Kidney epithelial cell (primary cell): ENCODE results near the gene BCOR. TPM values are rescaled to one million over a fixed set of nuclear protein-coding genes. Genes with fewer than 3 reads are reported as not detected.

Experiments
- DNase-seq: peaks from one replicate; pipeline ENCODE4 v3.0.0-alpha.2; 2010; ENCODE audit warnings: low read depth
- H3K27me3 ChIP-seq: 2 replicates; pipeline ENCODE4 v1.6.0; 2011; ENCODE audit warnings: low read length; ENCODE audit not compliant: control insufficient read depth, insufficient read depth
- H3K36me3 ChIP-seq: 2 replicates; pipeline ENCODE4 v1.5.1; 2011; ENCODE audit warnings: low read length; ENCODE audit not compliant: control insufficient read depth, insufficient read depth
- H3K4me3 ChIP-seq: 2 replicates; pipeline ENCODE4 v1.5.1; 2011; ENCODE audit warnings: low read depth, mild to moderate bottlenecking, control low read depth, low read length
- total RNA-seq: library from RNA; depleted of rRNA; stranded (reverse); fragments of >200 nt; gene quantifications from 2 replicates; pipeline ENCODE4 v1.2.3, GENCODE V29; 2015
- TF ChIP-seq, protein P1 (sequence below): IDR thresholded peaks from 2 replicates; pipeline ENCODE4 v1.5.1; 2011; ENCODE audit warnings: mild to moderate bottlenecking, moderate library complexity, low read length, control low read depth, inconsistent platforms; ENCODE audit not compliant: insufficient read depth, poor library complexity, severe bottlenecking

Gene BCOR
- total RNA-seq, 1 donor from 2014 or later = 29.5 TPM

DNA sequence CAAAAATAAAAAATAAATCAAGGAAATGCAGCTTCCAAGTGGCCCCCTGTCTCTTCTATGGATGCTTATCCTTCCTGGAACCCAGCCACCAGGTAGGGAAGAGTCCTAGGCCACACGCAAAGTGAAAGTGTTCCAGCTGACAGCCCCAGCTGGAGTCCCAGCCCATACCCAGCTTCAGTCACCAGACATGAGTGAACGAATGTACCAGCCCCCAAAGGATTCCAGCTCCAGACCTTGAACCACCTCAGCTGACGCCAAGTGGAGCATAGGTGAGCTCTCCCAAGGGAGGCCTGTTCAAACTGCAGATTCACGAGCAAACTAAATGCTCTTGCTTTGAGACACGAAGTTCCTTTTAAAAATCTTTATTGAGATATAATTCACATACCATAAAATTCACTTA lies 62.0 kb downstream of the BCOR start:
- TF ChIP-seq, protein P1, sequence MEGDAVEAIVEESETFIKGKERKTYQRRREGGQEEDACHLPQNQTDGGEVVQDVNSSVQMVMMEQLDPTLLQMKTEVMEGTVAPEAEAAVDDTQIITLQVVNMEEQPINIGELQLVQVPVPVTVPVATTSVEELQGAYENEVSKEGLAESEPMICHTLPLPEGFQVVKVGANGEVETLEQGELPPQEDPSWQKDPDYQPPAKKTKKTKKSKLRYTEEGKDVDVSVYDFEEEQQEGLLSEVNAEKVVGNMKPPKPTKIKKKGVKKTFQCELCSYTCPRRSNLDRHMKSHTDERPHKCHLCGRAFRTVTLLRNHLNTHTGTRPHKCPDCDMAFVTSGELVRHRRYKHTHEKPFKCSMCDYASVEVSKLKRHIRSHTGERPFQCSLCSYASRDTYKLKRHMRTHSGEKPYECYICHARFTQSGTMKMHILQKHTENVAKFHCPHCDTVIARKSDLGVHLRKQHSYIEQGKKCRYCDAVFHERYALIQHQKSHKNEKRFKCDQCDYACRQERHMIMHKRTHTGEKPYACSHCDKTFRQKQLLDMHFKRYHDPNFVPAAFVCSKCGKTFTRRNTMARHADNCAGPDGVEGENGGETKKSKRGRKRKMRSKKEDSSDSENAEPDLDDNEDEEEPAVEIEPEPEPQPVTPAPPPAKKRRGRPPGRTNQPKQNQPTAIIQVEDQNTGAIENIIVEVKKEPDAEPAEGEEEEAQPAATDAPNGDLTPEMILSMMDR = no peak
- H3K27me3 ChIP-seq = no peaks in the 10 kb centered on the region
- no peak for DNase-seq

DNA sequence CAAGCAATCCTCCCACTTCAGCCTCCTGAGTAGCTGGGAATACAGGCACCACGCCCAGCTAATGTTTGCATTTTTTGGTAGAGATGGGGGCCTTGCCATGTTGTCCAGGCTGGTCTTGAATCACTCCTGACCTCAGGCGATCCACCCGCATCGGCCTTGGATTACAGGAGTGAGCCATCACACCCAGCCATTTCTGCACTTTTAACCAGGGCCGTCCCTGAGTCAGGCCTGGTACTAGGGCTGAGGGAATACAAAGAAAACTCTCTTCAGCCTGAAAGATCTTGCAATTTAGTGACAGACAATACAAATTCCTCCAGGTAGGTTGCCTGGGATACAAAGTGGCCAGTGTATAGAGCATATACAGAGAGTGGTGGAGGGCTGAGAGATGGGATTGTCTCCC lies 65.8 kb downstream of the BCOR start:
- no peaks in the 10 kb centered on the region for H3K27me3 ChIP-seq
- H3K4me3 ChIP-seq = no peak overlapping the region
- H3K36me3 ChIP-seq = no peaks in the 10 kb centered on the region
- TF ChIP-seq, protein P1 = no peak
- DNase-seq = no peak

More for the DNA sequence above, 62.0 kb downstream of the BCOR start:
- Histone ChIP-seq H3K4me3 (no peak overlapping the region), H3K36me3 (no peaks in the 10 kb centered on the region)

DNA sequence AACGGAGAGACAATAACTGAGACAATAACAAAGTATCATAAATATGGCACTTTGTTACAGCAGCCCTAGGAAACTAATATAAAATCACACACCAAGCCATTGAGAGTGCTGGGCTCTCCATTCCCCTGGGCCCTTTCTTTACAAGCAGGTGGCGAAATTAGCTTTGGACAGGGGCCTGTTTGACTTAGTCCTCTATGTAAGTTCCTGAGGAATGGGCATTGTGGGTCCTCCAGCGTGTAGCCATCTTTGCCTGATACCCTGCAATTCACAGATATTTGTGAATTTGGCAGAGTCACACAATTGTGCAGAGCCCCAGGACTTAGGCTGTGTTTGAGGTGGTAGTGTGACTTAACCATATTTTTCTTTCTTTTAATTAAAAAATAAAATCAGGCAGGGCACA lies 67.6 kb downstream of the BCOR start:
- Histone ChIP-seq H3K4me3 (no peak overlapping the region), H3K27me3 (no peaks in the 10 kb centered on the region), H3K36me3 (no peaks in the 10 kb centered on the region)
- TF ChIP-seq, protein P1 = no peak
- no peak for DNase-seq

DNA sequence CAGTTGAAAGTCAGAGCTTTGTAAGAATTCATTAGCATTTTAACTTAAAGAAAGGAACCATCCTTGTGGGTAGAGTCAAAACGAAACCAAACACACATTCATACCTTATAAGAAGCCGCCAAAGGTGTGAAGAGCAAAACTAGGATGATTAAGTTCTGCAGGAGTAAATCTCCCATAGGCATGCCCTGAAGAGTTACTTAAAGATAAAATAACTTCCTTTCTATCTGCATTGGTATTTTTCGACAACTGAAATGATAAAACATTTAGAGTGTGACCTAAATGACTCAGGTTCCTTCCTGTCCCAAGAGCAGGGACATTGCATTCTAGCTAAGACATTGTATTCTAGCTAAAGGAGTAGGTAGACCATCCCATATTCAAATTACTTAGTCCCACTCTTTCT lies 75.3 kb downstream of the BCOR start:
- H3K36me3 ChIP-seq = no peaks in the 10 kb centered on the region
- DNase-seq = no peak
- no peaks in the 10 kb centered on the region for H3K27me3 ChIP-seq
- H3K4me3 ChIP-seq = no peak overlapping the region
- TF ChIP-seq, protein P1 = no peak

DNA sequence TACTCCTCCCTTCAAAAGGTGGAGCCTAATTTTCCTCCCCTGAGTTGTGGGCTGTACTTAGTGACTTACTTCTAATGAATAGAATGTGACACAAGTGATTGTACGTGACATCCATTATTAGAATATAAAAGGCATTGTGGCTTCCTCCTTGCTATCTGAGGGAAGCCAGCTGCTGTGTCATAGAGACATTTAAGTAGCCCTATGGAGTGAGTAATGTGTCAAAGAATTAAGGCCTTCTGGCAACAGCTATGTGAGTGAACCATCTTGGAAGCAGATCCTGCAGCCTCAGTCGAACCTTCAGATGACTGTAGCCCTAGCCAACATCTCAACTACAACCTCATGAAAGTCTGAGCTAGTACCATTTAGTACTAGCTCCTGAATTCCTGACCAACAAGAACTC lies 76.1 kb downstream of the BCOR start:
- Histone ChIP-seq H3K4me3 (no peak overlapping the region), H3K36me3 (no peaks in the 10 kb centered on the region), H3K27me3 (no peaks in the 10 kb centered on the region)
- TF ChIP-seq, protein P1 = no peak
- no peak for DNase-seq

DNA sequence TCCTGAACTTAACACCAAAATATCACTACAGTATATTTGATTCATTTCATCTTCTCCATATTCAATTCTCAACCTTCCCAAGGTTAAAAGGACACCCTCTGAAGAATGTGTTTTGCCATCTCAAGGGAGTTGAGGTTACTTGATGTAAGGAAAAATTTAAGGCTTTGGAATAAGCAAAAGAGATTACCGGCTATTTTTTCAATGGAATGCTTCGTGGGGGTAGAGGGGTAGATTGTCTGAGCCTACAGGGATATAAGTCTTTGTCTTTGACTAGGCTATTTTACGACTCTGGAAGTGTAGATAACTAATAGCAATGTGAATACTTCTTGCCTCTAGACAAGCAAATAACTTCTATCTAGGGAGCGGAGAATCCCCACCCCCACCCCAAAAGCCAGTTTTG lies 78.2 kb downstream of the BCOR start:
- no peaks in the 10 kb centered on the region for H3K36me3 ChIP-seq
- TF ChIP-seq, protein P1 = no peak
- no peaks in the 10 kb centered on the region for H3K27me3 ChIP-seq
- no peak for DNase-seq
- H3K4me3 ChIP-seq = no peak overlapping the region
